Measurements from ENCODE around the gene PRSS50.

The PRSS50 gene

DNA sequence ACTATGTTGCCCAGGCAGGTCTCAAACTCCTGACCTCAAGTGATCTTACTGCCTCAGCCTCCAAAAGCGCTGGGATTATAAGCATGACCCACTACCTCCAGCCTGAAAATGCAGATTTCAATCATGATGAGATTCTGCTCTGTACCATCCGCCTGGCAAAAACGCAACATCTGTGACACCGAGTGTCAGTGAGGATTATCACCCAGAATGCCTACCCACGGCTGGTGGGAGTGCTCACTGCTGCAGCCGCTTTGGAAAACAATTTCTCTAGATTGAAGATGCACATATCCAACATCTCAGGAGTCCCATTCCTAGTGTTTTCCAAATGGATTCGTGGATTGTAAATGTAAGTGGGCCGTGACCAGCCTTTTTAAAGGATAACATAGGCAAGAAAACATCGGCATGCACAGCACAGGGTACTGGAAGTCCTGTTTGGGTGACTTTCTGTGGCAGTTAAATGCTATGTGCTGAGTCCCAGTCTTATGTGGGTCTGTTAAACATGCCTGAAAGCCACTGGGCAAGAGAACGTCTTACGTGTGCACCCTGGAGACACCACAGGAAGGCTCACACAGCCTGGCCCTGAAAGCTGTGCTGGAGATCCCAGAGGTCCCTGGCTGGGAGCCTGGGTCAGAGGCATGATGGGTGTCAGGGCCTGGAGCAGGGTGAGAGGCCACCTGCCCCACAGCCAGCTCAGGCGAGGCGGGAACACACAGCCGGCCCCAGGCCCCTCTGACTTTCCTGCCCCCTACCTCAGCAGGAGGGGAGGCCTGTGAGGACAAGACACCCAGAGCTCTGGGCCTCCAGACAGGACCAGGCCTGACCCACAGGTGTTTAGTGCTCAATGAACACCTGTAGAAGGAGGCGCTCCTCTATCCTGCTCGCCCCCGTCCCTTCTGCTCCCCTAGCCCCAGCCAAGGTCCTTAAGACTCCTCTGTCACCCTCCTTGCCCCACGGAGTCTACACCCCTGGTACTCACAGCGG is 918 bp downstream of the PRSS50 start:
- H3K4me3 ChIP-seq (ENCODE audit: low read length) = no peak overlapping the region
- no peaks in the 10 kb centered on the region for H3K79me2 ChIP-seq (ENCODE audit: control insufficient read depth, low read length)
- no peaks in the 10 kb centered on the region for H3F3A ChIP-seq (ENCODE audit: control insufficient read depth, insufficient read depth)
- H4K20me1 ChIP-seq (ENCODE audit: control insufficient read depth, insufficient read depth, low read depth, low read length) = no peaks in the 10 kb centered on the region
- no peak overlapping the region for H3K4me2 ChIP-seq (ENCODE audit: low read length)
- no peak overlapping the region for H3K27ac ChIP-seq (ENCODE audit: low read depth, low read length)
- no peaks in the 10 kb centered on the region for H3K4me1 ChIP-seq (ENCODE audit: control insufficient read depth, low read length)
- TF ChIP-seq, protein P1, sequence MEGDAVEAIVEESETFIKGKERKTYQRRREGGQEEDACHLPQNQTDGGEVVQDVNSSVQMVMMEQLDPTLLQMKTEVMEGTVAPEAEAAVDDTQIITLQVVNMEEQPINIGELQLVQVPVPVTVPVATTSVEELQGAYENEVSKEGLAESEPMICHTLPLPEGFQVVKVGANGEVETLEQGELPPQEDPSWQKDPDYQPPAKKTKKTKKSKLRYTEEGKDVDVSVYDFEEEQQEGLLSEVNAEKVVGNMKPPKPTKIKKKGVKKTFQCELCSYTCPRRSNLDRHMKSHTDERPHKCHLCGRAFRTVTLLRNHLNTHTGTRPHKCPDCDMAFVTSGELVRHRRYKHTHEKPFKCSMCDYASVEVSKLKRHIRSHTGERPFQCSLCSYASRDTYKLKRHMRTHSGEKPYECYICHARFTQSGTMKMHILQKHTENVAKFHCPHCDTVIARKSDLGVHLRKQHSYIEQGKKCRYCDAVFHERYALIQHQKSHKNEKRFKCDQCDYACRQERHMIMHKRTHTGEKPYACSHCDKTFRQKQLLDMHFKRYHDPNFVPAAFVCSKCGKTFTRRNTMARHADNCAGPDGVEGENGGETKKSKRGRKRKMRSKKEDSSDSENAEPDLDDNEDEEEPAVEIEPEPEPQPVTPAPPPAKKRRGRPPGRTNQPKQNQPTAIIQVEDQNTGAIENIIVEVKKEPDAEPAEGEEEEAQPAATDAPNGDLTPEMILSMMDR (IDR thresholded peaks at IDR 0.05; ENCODE audit: low read depth, low read length, poor library complexity, severe bottlenecking) = no peak
- TF ChIP-seq EZH2phosphoT487 (IDR thresholded peaks at IDR 0.05; ENCODE audit: borderline replicate concordance, low read length) = no peak
- no peaks in the 10 kb centered on the region for H3K36me3 ChIP-seq (ENCODE audit: control insufficient read depth, low read length)
- H3K27me3 ChIP-seq (ENCODE audit: control insufficient read depth, low read length) = peaks cover 8% of the 10 kb centered on the region; the same call in 1 of the 2 replicates
- no peaks in the 10 kb centered on the region for H3K9me2 ChIP-seq (replicated peaks; ENCODE audit: control insufficient read depth, low read length)
- H3K9me3 ChIP-seq (ENCODE audit: control insufficient read depth, insufficient read depth, low read length) = no peaks in the 10 kb centered on the region

DNA sequence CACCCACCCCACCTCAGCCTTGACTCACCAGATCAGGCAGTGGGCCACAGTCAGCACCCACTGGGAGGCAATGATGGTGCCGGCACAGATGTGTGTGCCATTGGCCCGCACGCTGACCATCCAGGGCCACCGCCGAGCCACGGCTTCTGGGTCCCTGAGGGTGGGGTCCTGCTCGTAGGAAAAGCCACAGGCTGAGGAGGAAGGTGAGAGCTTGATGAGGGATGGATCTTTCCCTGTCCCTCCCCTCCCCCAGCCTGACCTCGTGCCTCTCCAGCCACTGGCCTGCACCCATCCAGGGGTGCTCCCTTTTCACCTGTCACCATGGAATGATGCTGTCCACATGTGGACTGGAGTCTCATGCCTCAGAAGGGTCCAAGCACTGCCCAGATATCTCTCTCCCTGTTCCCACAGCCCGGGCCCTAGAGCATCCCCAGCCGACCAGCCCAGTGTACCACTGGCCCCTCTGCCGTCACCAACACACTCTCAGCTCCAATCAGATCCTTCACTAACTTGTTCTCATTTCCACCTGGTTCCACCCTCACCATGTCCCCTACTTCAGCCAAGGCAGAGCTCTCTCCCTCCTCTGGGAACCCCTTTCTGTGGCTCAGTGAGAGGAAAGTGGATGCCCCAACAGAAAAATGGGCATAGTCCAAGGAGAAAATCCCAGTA is 2.0 kb downstream of the PRSS50 start:
- Histone ChIP-seq H3K27me3 (ENCODE audit: control insufficient read depth, low read length) (peaks cover 8% of the 10 kb centered on the region; the same call in 1 of the 2 replicates), H3K79me2 (ENCODE audit: control insufficient read depth, low read length) (no peaks in the 10 kb centered on the region), H3K4me1 (ENCODE audit: control insufficient read depth, low read length) (no peaks in the 10 kb centered on the region), H3K27ac (ENCODE audit: low read depth, low read length) (no peak overlapping the region), H3K36me3 (ENCODE audit: control insufficient read depth, low read length) (no peaks in the 10 kb centered on the region), H3K4me2 (ENCODE audit: low read length) (no peak overlapping the region), H3K9me3 (ENCODE audit: control insufficient read depth, insufficient read depth, low read length) (no peaks in the 10 kb centered on the region), H3K4me3 (ENCODE audit: low read length) (no peak overlapping the region), H3F3A (ENCODE audit: control insufficient read depth, insufficient read depth) (no peaks in the 10 kb centered on the region), H4K20me1 (ENCODE audit: control insufficient read depth, insufficient read depth, low read depth, low read length) (no peaks in the 10 kb centered on the region), H3K9me2 (replicated peaks; ENCODE audit: control insufficient read depth, low read length) (no peaks in the 10 kb centered on the region)
- TF ChIP-seq, protein P1 (IDR thresholded peaks at IDR 0.05; ENCODE audit: low read depth, low read length, poor library complexity, severe bottlenecking) = no peak
- no peak for TF ChIP-seq EZH2phosphoT487 (IDR thresholded peaks at IDR 0.05; ENCODE audit: borderline replicate concordance, low read length)

DNA sequence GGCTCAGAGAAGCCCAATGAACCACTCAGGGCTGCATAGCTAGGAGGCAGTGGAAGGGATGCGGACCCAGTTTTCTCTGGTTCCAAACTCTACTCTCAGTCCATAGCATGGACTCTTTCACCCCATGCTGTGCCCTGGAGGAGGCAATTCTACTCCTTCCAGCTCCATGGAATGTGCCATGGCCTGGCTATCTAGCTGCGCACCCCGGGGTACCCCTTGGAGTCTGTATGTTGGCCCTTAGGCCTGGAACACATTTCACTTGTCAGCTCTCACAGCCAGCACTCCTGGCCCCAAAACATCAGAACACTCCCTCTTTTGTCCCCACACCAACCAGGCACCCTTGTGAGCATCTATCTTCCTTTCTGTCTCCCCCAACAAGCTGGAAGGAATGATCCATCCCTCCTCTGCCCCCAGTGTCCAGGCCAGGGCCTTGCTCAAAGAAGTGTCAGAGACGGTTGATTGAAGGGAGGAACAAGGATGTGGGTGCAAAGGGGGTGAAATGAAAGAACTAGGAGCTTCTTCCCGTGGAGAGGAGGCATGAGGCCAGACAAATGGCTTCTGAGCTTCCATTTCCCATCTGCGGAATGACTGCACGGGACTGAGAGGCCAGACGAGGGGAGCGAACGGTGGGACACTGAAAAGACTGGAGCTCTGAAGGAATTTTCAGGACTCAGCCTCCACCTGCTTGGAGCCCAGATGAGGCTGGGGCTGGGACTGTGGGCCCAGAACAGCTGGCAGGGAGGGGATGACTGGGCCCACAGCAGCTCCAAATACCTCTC is 2.8 kb downstream of the PRSS50 start:
- Histone ChIP-seq H3K79me2 (ENCODE audit: control insufficient read depth, low read length) (no peaks in the 10 kb centered on the region), H3K36me3 (ENCODE audit: control insufficient read depth, low read length) (no peaks in the 10 kb centered on the region), H3K4me1 (ENCODE audit: control insufficient read depth, low read length) (no peaks in the 10 kb centered on the region), H3K9me3 (ENCODE audit: control insufficient read depth, insufficient read depth, low read length) (no peaks in the 10 kb centered on the region), H3K9me2 (replicated peaks; ENCODE audit: control insufficient read depth, low read length) (no peaks in the 10 kb centered on the region), H3K27me3 (ENCODE audit: control insufficient read depth, low read length) (peaks cover 8% of the 10 kb centered on the region; the same call in 1 of the 2 replicates), H3K4me2 (ENCODE audit: low read length) (no peak overlapping the region), H4K20me1 (ENCODE audit: control insufficient read depth, insufficient read depth, low read depth, low read length) (no peaks in the 10 kb centered on the region), H3K27ac (ENCODE audit: low read depth, low read length) (no peak overlapping the region), H3F3A (ENCODE audit: control insufficient read depth, insufficient read depth) (no peaks in the 10 kb centered on the region), H3K4me3 (ENCODE audit: low read length) (no peak overlapping the region)
- TF ChIP-seq, protein P1 (IDR thresholded peaks at IDR 0.05; ENCODE audit: low read depth, low read length, poor library complexity, severe bottlenecking) = no peak
- TF ChIP-seq EZH2phosphoT487 (IDR thresholded peaks at IDR 0.05; ENCODE audit: borderline replicate concordance, low read length) = no peak
